Activated CD4-positive, alpha-beta T cell treated with anti-CD3 and anti-CD28 coated beads, Interleukin-2, Interleukin-4, amounts not matched to agents 100 ng/mL and 50 ng/mL, durations not matched to agents 16 hours and 8 hours (primary cell): ENCODE results near the gene CASP1.
"Not testable (repeated sequence)": the region's sequence is repeated elsewhere in the genome, so short reads cannot be mapped to it uniquely, and the experiment has no call there.

ENCODE experiments used
- DNase-seq: peaks from one replicate; pipeline ENCODE4 v3.0.0-alpha.2; 2020; ENCODE audit warnings: low spot score

Gene CASP1

DNA sequence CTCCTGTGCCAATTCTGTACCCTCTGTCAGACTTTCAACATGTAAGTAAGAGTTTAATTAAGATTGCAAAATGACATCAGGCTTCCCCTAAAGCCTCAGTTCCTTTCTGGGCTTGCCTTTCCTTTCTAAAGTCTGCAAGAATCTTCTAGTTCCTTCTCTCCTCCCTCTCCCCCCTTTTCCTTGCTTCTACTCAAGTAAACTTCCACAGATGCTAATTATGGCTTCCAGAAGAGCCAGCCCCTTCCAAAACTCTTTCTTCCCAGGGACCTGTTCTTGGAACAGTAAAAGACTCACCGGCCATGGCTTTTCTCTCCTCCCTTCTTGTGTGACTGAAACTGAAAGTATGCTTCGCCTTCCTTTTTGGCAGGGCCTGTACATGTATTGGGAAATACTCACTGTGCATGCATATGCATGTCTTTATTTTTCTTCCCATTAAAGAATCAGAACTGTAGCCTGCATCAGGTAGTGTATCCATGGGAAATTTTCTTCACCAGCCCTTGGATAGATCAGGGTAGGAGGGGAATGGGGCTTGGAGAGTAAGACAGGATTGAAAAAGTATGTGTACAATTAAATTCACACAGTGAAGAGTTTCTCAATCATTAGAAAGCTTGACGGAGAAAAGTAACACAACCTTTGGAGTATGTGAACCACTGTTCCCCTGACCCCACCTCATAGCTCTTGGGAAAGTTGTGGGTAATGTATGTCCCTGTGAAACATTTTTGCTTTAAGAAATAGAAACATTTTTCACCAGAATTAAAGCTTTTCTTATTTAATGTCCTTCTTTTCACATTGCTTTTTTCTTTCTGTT, at the start of gene CASP1:
CASP1 (minus strand) TSS at position 332 of the 808 bp plus-strand sequence; CDS start at position 301, 31 bp downstream.
- peak; percentile 63 for DNase-seq

- no peak for DNase-seq
These were observed 46.6 kb upstream of the CASP1 start for GRCh38 chr11:105081412-105082150.

- DNase-seq, result not testable (repeated sequence)
These were observed 45.4 kb upstream of the CASP1 start for GRCh38 chr11:105080171-105080906.

GRCh38 chr11:105078283-105078682, 43.3 kb upstream of the CASP1 start:
- DNase-seq, result no peak

GRCh38 chr11:105077141-105077790, 42.3 kb upstream of the CASP1 start:
- peak; percentile 72 for DNase-seq

- no peak for DNase-seq
These were observed 39.2 kb upstream of the CASP1 start for GRCh38 chr11:105074166-105074530.

- DNase-seq, result no peak
These were observed 38.7 kb upstream of the CASP1 start for GRCh38 chr11:105073456-105074165.

DNA sequence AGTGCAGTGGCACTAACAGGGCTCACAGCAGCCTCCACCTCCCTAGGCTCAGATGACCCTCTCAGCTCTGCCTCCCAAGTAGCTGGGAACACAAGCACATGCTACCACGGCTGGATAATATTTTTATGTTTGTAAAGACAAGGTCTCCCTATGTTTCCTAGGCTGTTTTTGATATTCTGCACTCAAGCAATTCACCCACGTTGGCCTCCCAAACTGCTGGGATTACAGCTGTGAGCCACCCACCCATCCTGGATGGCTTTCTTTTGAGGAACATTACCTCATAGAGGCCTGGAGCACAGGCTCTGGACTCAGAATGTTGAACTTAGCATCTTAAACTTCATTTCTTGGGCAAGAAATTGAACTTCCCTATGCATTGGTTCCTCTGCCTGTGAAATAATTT, 37.1 kb upstream of the CASP1 start:
- not testable (repeated sequence) for DNase-seq

DNA sequence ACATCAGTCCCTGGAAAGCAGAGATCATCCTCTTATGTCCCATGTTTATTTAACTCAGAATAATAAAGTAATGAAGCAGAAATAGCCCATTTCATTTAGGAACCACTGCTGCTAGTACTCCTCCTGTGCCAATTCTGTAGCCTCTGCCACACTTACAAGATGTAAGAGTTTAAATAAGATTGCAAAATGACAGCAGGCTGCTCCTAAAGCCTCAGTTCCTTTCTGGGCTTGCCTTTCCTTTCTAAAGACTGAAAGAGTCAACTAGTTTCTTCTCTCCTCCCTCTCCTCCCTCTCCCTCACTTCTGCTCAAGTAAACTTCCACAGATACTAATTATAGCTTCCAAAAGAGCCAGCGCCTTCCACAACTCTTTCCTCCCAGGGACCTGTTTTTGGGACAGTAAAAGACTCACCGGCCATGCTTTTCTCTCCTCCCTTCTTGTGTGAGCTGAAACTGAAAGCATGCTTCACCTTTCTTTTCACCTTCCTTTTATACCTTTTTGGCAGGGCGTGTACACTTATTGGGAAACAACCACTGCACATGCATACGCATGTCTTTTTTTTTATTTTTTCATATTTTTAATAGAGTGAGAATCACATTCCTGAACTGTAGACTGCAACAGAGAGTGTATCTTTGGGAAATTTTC, 36.3 kb upstream of the CASP1 start:
- no peak for DNase-seq

DNA sequence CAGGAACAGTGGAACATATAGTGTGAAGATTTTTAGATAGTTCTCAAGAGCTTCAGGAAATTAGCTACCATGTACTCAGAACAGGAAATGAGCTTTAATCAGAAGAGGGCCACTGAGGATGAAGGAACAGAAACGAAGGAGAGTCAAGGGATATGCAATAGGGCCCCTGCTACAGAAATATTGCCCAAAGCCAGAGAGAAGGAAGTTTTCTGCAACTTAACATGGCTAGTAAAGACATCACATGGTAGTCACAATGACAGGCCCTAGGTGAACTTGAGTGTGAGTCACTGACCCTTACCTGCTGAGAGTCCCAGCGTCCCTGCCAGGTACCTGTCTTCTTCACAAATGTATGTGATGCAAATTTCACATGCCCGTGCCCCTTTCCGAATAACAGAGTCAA, 35.4 kb upstream of the CASP1 start:
- no peak for DNase-seq

- DNase-seq, result not testable (repeated sequence)
These were observed 34.8 kb upstream of the CASP1 start for GRCh38 chr11:105069749-105070148.

DNA sequence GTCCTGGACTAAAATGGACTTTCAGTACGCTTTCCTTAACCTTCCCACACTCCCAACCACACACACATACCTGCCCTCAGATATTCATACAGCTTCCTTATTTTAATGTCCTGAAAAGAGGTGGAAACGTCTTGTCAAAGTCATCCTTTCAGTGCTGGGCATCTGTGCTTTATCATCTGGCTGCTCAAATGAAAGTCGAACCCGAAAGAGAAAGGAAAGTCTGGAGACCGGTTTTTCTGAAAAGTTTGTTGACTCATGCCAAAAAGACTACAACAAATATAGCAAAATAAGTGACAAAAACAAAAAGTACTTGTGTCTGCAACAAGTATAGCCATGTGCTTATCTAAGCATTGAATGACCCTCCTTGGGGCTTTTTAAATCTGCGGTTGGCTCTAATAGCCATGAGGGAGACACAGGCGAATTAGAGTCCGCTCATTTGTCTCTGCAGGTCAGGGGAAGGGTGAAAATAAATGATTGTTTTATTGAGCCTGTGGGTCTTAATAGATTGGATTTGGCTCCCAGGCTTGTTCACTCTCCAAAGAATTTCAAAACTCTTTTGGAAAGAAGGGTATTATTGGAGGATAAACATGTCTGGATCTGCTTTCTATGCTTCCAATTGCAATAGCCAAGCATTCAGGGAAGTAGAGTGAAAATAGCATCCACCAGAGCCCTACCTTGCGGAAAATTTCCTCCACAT, 28.4 kb upstream of the CASP1 start:
- not testable (repeated sequence) for DNase-seq

GRCh38 chr11:105057432-105057831, 22.5 kb upstream of the CASP1 start:
- no peak for DNase-seq

- no peak for DNase-seq
These were observed 21.5 kb upstream of the CASP1 start for GRCh38 chr11:105056446-105056845.

DNA sequence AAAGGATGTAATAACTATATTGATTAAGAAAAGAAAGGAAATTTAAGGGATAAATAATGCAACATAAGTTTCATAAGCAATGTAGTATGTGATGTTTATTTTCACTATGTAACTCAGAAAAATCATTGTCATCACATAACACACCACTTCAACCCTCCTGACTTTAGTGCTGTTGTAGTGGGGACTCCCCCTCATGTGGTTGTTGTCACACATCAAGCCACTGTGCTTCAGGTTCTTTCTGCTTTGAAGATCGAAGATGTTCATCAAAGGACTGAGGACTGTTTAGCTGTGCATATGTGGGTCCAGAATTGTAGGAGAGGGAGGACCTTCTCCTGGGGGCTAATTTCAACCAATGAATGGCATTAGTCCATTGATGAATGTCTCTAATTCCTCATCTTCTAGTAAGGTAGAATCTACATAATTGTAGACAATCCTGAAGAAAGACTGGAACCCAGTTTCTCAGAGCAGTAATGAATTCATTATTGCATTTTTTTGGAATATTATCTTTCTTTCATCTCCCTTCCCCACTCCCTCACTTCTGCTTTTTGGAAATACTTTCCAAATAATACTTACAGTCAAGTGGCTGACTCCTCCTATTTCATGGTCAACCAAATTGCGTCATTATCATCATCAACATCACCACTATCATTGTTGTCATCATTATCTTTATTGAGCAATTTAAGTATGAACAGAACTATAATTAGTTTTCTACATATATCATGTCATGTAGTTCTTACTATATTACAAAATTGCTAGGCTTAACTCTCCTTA, 20.0 kb upstream of the CASP1 start:
- DNase-seq, result no peak

DNA sequence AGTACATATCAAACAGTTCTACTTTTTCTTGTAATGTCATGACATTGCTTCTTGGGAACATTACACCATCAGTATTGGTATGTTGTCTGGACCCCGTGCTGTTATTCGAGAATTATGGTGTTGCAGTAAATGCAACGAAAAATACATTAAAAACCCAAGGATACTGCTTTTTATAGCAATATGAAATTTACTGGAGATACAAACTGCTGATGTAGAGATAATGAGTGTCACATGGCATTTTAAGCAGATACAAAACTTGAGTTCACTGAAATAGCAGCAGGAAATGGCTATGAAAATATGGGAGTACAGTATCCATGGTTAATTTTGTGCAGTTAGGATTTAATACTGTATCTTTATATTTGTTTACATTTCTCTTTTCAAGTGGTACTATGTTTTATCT, 17.5 kb upstream of the CASP1 start:
- DNase-seq, result no peak

DNA sequence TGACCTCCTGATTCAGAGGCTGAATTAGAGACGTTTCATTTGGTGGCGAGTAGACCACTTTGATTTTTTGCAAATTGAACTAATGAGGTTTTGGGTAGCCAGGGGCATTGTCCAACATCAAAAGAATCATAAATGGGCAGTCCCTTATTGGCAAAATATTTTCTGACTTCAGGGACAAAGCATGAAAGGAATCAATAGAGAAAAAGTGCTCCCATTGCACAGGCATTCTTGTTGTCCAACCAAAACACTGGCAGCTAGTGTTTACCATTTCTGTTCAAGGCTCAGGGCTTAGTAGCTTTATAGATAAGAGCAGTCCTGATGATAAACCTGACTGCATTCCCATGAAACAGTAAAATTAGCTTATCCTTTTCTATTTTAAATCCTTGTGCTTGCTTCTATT, 16.6 kb upstream of the CASP1 start:
- no peak for DNase-seq

GRCh38 chr11:105049481-105049880, 14.5 kb upstream of the CASP1 start:
- DNase-seq, result no peak

DNA sequence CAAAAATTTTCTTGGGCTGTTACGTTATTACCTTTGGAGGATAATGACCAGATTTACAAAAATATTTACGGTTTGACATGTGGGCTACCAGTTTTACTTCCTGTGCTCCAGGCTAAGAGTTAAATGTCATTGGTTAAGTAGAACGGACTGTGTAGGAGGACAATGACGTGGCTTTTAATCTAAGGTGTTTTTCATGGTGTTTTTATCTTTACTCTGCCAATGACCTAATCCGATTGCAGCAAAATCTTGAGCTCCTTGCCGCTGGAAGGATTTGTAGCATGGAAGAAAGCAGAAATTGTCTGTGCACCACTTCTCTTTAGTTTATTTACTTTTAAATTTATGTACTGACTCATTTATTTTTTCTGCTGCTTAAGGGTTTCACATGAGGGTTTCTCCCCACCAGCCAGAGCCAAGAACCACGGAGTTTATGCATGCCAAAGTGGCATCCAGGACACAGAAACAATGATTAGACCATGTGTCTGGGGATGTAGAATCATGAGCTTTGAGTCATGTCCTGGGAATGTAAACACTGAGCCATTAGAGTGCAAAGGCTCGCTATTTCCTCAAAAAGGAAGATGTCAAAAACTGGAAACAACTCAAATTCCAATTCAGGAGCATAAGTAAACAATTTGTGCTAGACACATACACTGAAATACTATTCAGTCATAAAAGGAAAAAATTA, 12.1 kb upstream of the CASP1 start:
- no peak for DNase-seq
